ENCODE data around the gene ADCY2.

The ADCY2 gene

GRCh38 chr5:7592910-7593309, 197.0 kb downstream of the ADCY2 start:
- ChIA-PET POLR2A (no interaction called here), CTCF (interaction anchor here (0.5 to 2.3 kb wide), 19 partner anchors 9 to 1787 kb away, joined by 3 to 10 read pairs (median 4); no protein-coding TSS in a partner anchor)
- TF ChIP-seq MEIS1 (CRISPR knock-in tag; IDR thresholded peaks at IDR 0.05; ENCODE audit: borderline replicate concordance) (no peak), ZBTB20 (tag by site-specific recombination; IDR thresholded peaks at IDR 0.05) (no peak), ZNF654 (tag by site-specific recombination; IDR thresholded peaks at IDR 0.05; ENCODE audit: low read depth) (peak; percentile 13; the same call in 1 of the 2 replicates), ZNF23 (tag by site-specific recombination; IDR thresholded peaks at IDR 0.05; ENCODE audit: borderline replicate concordance) (no peak)

GRCh38 chr5:7597059-7597642, 201.2 kb downstream of the ADCY2 start:
- ChIA-PET CTCF (interaction anchor here (0.7 kb wide), 1 partner anchor 55 kb away, joined by 3 read pairs; no protein-coding TSS in a partner anchor), POLR2A (no interaction called here)
- Histone ChIP-seq H3K4me3 (ENCODE audit: low read depth, low read length) (no peak overlapping the region), H3K27ac (ENCODE audit: extremely low read depth, low read depth, low read length) (no peak overlapping the region), H3K4me1 (ENCODE audit: control insufficient read depth, insufficient read depth, low read length) (no peaks in the 10 kb centered on the region), H3K9me3 (ENCODE audit: control insufficient read depth, insufficient read depth, low read depth, low read length) (no peaks in the 10 kb centered on the region), H3K36me3 (ENCODE audit: control insufficient read depth in 2 of 2, insufficient read depth in 1 of 2, low read length in 2 of 2) (no peaks in the 10 kb centered on the region)
- no peak for TF ChIP-seq HOXD13 (CRISPR knock-in tag; IDR thresholded peaks at IDR 0.05; ENCODE audit: borderline replicate concordance)
- TF ChIP-seq ZNF514 (tag by site-specific recombination; IDR thresholded peaks at IDR 0.05): no peak
- TF ChIP-seq ZNF175 (tag by site-specific recombination; IDR thresholded peaks at IDR 0.05): no peak
- no peak for TF ChIP-seq ZNF792 (tag by site-specific recombination; IDR thresholded peaks at IDR 0.05)
- TF ChIP-seq IKZF3 (tag by site-specific recombination; IDR thresholded peaks at IDR 0.05): no peak
- TF ChIP-seq ZNF221 (tag by site-specific recombination; IDR thresholded peaks at IDR 0.05; ENCODE audit: borderline replicate concordance): no peak
- no peak for TF ChIP-seq ZNF341 (tag by site-specific recombination; IDR thresholded peaks at IDR 0.05; ENCODE audit: low read depth)
- TF ChIP-seq ZNF664 (tag by site-specific recombination; IDR thresholded peaks at IDR 0.05): no peak
- no peak for TF ChIP-seq ZNF19 (tag by site-specific recombination; IDR thresholded peaks at IDR 0.05; ENCODE audit: low read depth)
- TF ChIP-seq ZNF677 (tag by site-specific recombination; IDR thresholded peaks at IDR 0.05): no peak
- TF ChIP-seq ZNF548 (tag by site-specific recombination; IDR thresholded peaks at IDR 0.05): no peak
- no peak for TF ChIP-seq ZNF239 (tag by site-specific recombination; IDR thresholded peaks at IDR 0.05)
- no peak for TF ChIP-seq ZEB2 (tag by site-specific recombination; IDR thresholded peaks at IDR 0.05)
- no peak for TF ChIP-seq ZBTB11 (tag by site-specific recombination; conservative IDR thresholded peaks at IDR 0.05; ENCODE audit: low read depth)
- TF ChIP-seq ZBTB17 (tag by site-specific recombination; IDR thresholded peaks at IDR 0.05): no peak
- TF ChIP-seq REPIN1 (tag by site-specific recombination; IDR thresholded peaks at IDR 0.05; ENCODE audit: low read depth): no peak
- no peak for TF ChIP-seq HOXC10 (CRISPR knock-in tag; IDR thresholded peaks at IDR 0.05)
- no peak for TF ChIP-seq ZNF121 (tag by site-specific recombination; IDR thresholded peaks at IDR 0.05)

More at GRCh38 chr5:7592910-7593309, 197.0 kb downstream of the ADCY2 start:
- Histone ChIP-seq H3K36me3 (ENCODE audit: control insufficient read depth in 2 of 2, insufficient read depth in 1 of 2, low read length in 2 of 2) (no peaks in the 10 kb centered on the region), H3K4me1 (ENCODE audit: control insufficient read depth, insufficient read depth, low read length) (no peaks in the 10 kb centered on the region), H3K4me3 (ENCODE audit: low read depth, low read length) (no peak overlapping the region), H3K9me3 (ENCODE audit: control insufficient read depth, insufficient read depth, low read depth, low read length) (no peaks in the 10 kb centered on the region), H3K27ac (ENCODE audit: extremely low read depth, low read depth, low read length) (no peak overlapping the region)

All from HEK293 (cell line).